Skin of body (tissue), 3 donors: ENCODE data around the gene ALDH1A3. TPM values are rescaled to one million over a fixed set of nuclear protein-coding genes. Genes with fewer than 3 reads are reported as not detected.

Experiments
- DNase-seq: peaks from one replicate; lab custom pipeline; 2025; lab: John Stamatoyannopoulos, UW
- small RNA-seq: library from RNA; depleted of rRNA; stranded (forward); fragments of <200 nt; gene quantifications from one replicate; pipeline ENCODE3, GENCODE V24; 2014; ENCODE audit warnings: low replicate concordance
- total RNA-seq: library from RNA; depleted of rRNA; stranded (reverse); fragments of >200 nt; gene quantifications from one replicate; pipeline ENCODE4 v1.2.3, GENCODE V29; 2014

Gene ALDH1A3
- total RNA-seq, 1 donor from 2014 or later: 26.0 TPM

- DNase-seq: no peak
Measured at GRCh38 chr15:100949691-100950090, 70.1 kb downstream of the ALDH1A3 start.

- DNase-seq: no peak
Measured at GRCh38 chr15:100951965-100952364, 72.3 kb downstream of the ALDH1A3 start.

- no peak for DNase-seq
Measured at GRCh38 chr15:100952566-100952965, 72.9 kb downstream of the ALDH1A3 start.

- DNase-seq: no peak
Measured at GRCh38 chr15:100958326-100959065, 78.9 kb downstream of the ALDH1A3 start.

GRCh38 chr15:100959066-100960050, 79.7 kb downstream of the ALDH1A3 start:
- no peak for DNase-seq

Small RNA genes within 50 kb of the gene (small RNA-seq; reads per million reads assigned to genes)
- gene AC015712.3: not detected

Other genes starting within 250 kb of the ALDH1A3 start
- 10.8 TPM for gene LRRK1, start 39.5 kb downstream of the ALDH1A3 start, total RNA-seq